ENCODE results near the gene VAT1L.

Gene VAT1L

GRCh38 chr16:77993111-77993985 is 205.0 kb downstream of the VAT1L start:
- peak; percentile 72 for DNase-seq (ENCODE audit: low read depth)

- DNase-seq (ENCODE audit: low read depth) = no peak
These were observed 207.6 kb downstream of the VAT1L start for GRCh38 chr16:77995843-77996455.

GRCh38 chr16:77998350-77999023 is 210.1 kb downstream of the VAT1L start:
- DNase-seq (ENCODE audit: low read depth) = no peak

GRCh38 chr16:78001451-78002025 is 213.2 kb downstream of the VAT1L start:
- DNase-seq (ENCODE audit: low read depth) = peak; percentile 10

- DNase-seq (ENCODE audit: low read depth) = peak; percentile 84
These were observed 214.7 kb downstream of the VAT1L start for GRCh38 chr16:78002915-78003538.

- no peak for DNase-seq (ENCODE audit: low read depth)
These were observed 216.2 kb downstream of the VAT1L start for GRCh38 chr16:78004517-78004916.

GRCh38 chr16:78005881-78006280 is 217.5 kb downstream of the VAT1L start:
- DNase-seq (ENCODE audit: low read depth) = no peak

GRCh38 chr16:78007121-78007520 is 218.8 kb downstream of the VAT1L start:
- DNase-seq (ENCODE audit: low read depth) = no peak

GRCh38 chr16:78022347-78023060 is 234.1 kb downstream of the VAT1L start, which contains the start of gene CLEC3A:
Gene CLEC3A (plus strand): TSS chr16:78022548. CDS start chr16:78022627, 79 bp downstream.
- DNase-seq (ENCODE audit: low read depth) = no peak

- no peak for DNase-seq (ENCODE audit: low read depth)
These were observed 235.8 kb downstream of the VAT1L start for GRCh38 chr16:78024159-78024558.

GRCh38 chr16:78025631-78026030 is 237.3 kb downstream of the VAT1L start:
- no peak for DNase-seq (ENCODE audit: low read depth)

- DNase-seq (ENCODE audit: low read depth) = no peak
These were observed 239.7 kb downstream of the VAT1L start for GRCh38 chr16:78028018-78028417.
